Stimulated activated CD4-positive, alpha-beta T cell treated with anti-CD3 and anti-CD28 coated beads, Interleukin-15, amount 100 ng/mL, for 24 hours (primary cell): ENCODE measurements around the gene SIGMAR1.

ENCODE experiments used
- DNase-seq: peaks from one replicate; pipeline ENCODE4 v3.0.0-alpha.2; 2020

The SIGMAR1 gene

GRCh38 chr9:34637356-34638137 lies at the start of gene SIGMAR1:
Gene SIGMAR1 (minus strand): TSS chr9:34637787. CDS start chr9:34637697, 90 bp downstream.
- peak; percentile 96 for DNase-seq

GRCh38 chr9:34686732-34687131 lies 49.1 kb upstream of the SIGMAR1 start:
- no peak for DNase-seq

- no peak for DNase-seq
Measured at GRCh38 chr9:34686231-34686630, 48.6 kb upstream of the SIGMAR1 start.

- no peak for DNase-seq
Measured at GRCh38 chr9:34685591-34685990, 48.0 kb upstream of the SIGMAR1 start.

GRCh38 chr9:34684816-34685215 lies 47.2 kb upstream of the SIGMAR1 start:
- DNase-seq = no peak

GRCh38 chr9:34684145-34684544 lies 46.6 kb upstream of the SIGMAR1 start:
- DNase-seq = peak; percentile 48

GRCh38 chr9:34675869-34676268 lies 38.3 kb upstream of the SIGMAR1 start:
- no peak for DNase-seq

- peak; percentile 79 for DNase-seq
Measured at GRCh38 chr9:34675048-34675714, 37.6 kb upstream of the SIGMAR1 start.

- no peak for DNase-seq
Measured at GRCh38 chr9:34674440-34674839, 36.9 kb upstream of the SIGMAR1 start.

- DNase-seq = no peak
Measured at GRCh38 chr9:34671307-34671706, 33.7 kb upstream of the SIGMAR1 start.

GRCh38 chr9:34669809-34670562 lies 32.4 kb upstream of the SIGMAR1 start:
- no peak for DNase-seq

GRCh38 chr9:34665381-34666250 lies 28.0 kb upstream of the SIGMAR1 start:
- peak; percentile 88 for DNase-seq

- no peak for DNase-seq
Measured at GRCh38 chr9:34665067-34665380, 27.4 kb upstream of the SIGMAR1 start.

GRCh38 chr9:34664281-34665066 lies 26.9 kb upstream of the SIGMAR1 start:
- peak; percentile 84 for DNase-seq

- DNase-seq = no peak
Measured at GRCh38 chr9:34663303-34663605, 25.7 kb upstream of the SIGMAR1 start.

- DNase-seq = no peak
Measured at GRCh38 chr9:34662526-34663302, 25.1 kb upstream of the SIGMAR1 start, which contains the start of gene CCL27. Gene CCL27 (minus strand): TSS chr9:34662657. CDS start chr9:34662633, 24 bp downstream.

GRCh38 chr9:34659592-34660253 lies 22.1 kb upstream of the SIGMAR1 start:
- no peak for DNase-seq

- DNase-seq = no peak
Measured at GRCh38 chr9:34658461-34658860, 20.9 kb upstream of the SIGMAR1 start.

- no peak for DNase-seq
Measured at GRCh38 chr9:34656992-34657391, 19.4 kb upstream of the SIGMAR1 start.

- no peak for DNase-seq
Measured at GRCh38 chr9:34655394-34655793, 17.8 kb upstream of the SIGMAR1 start.
